T-helper 2 cell (primary cell): ENCODE data around the gene SGCD.

Experiments used
- DNase-seq, 5 experiments: peaks; one replicate each; pipeline versions ENCODE4 v3.0.0 to v3.0.0-alpha.2; 2012 to 2022

The SGCD gene

DNA sequence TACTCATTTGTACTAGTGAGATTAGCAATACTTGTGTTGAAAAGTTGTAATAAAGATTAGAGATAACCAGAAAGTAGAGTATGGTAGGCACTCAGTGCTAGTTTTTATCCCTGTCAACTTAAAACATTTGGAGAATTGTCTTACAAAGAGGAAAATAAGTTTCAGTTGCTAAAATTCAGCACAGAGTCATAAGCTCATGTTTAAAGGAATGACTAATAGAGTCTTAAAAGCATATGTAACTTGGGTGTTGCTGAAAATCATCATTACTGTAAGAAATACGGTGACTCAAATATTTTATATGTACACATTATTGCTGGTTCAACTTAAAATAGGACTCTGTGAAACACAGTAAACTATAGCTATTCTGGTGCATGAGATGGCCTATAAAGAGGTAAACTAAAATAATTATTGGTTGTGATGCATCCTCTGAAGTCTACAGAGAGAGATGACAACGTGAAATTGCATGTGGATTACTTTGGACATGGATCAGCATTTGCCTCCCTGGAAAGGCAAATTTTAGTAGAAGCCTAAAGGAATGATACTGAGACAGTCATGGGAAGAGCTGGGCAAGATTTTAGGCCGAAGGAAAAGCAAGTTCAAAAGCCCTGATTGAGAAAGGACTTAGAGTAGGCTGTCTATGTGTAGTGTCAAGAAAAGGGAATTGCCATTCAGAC is 34.6 kb downstream of the SGCD start:
- DNase-seq, result no peak

GRCh38 chr5:156363861-156364260 is 36.9 kb downstream of the SGCD start:
- DNase-seq, result no peak

DNA sequence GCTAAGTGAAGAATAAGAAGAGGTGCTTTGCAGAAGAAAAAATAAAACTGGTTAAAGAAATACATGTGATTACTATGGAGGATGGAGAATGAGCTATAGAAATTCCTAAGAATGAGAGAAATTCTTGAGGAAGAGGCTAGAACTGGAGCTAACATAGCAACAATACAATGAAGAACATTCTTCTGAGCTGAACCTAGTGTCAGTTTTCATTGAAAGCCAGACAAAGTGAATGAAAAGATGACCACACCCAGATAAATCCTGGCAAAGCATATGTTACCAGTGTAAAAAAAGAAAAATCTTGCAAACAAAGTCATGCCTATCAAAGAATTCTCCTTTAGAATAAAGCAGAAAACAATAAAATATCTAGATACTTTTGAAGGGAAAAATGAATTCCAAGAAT is 39.6 kb downstream of the SGCD start:
- DNase-seq, result no peak

DNA sequence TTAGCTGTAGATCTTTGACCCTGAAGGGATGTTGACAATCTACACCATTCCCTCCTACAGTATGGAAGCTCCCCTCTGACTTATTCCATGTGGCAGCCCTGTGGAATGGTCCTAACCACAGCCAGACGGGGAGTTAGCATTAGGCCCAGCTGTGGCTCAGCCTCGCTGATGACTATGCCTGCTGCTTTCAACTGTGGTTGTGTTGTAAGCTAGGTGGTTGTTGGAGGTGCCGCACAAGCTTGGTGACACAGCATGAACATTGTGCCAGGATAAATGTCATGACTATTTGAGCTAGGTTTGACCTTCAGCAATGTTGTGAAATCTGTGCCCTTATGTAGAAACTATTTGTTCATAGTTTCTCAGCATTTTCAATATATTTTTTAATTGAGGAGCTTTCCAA is 40.6 kb downstream of the SGCD start:
- DNase-seq, result no peak

- DNase-seq, result no peak
Measured at GRCh38 chr5:156375895-156376495, 49.0 kb downstream of the SGCD start.

DNA sequence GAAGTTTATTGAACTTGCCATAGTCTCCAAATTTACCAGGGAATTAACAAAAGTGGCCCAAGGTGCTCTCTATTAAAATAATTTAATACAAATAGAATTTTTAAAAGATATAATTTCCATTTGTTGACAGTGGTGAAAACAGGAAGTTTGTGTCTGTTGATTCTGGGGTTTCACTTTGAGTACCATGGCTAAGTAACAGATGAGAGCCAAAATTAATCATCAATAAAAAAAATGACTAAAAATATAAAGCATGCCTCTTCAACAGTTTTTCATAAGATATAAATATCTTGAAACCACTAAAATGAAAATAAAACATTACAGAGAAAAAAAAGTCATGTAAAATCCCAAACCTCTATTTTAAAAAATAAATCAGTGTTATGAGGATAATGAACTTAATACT is 49.8 kb downstream of the SGCD start:
- DNase-seq, result no peak

DNA sequence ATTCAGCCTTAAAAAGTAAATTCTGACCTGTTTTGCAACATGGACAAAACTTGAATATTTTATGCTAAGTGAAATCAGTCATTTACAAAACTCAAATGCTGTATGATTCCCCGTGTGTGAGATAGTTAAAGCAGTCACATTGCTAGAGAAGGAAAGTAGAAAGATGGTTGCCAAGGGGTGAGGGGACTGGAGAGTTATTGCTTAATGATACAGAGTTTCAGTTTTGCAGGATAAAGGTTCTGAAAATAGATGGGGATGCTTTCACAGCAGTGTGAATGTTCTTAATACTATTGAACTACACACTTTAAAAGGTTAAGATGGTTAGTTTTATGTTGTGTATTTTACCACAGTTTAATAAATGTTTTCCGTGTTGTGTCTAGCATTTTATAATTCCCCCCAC is 51.2 kb downstream of the SGCD start:
- no peak for DNase-seq

DNA sequence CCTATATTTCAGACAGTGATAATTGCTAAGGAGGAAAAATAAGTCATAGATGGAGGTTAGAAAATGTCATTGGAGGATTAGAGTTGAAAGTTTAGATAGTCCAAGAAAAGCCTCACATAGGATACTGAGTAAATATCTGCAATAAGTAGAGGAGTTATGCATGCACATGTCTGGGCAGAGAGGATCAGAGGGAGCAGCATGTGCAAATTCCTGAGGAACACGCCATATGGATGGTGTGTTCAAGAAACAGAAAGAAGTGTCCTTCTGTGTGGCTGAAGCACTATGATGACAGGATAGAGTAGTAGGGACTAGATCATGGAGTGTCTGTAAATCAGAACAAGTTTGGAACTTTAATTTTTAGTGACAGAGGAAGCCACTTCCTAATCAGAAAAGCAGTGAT is 52.2 kb downstream of the SGCD start:
- DNase-seq, result no peak

- no peak for DNase-seq
Measured at GRCh38 chr5:156380848-156381247, 53.9 kb downstream of the SGCD start.

- DNase-seq, result no peak
Measured at GRCh38 chr5:156383510-156384265, 56.7 kb downstream of the SGCD start.

- no peak for DNase-seq
Measured at GRCh38 chr5:156385416-156385815, 58.5 kb downstream of the SGCD start.

DNA sequence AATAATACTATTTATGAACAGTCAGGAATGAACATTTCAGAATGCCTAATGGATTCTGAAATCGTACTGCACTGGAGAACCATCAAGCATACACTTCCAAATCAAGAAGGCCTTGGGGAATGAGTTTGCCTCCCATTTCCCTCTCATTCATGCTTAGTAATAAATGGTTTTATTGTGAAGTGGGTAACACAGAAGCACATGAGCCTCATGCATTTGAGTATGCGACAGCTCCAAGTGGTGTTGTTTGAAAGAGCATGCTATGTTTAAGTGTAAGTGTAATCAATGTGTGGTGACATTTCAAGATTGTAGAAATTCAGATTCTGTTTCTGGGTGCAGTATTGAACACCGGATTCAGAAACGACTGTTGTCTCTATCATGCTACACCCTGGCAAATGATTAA is 60.0 kb downstream of the SGCD start:
- DNase-seq, result no peak

GRCh38 chr5:156387391-156387790 is 60.4 kb downstream of the SGCD start:
- no peak for DNase-seq

GRCh38 chr5:156388233-156388632 is 61.3 kb downstream of the SGCD start:
- DNase-seq, result no peak

- DNase-seq, result no peak
Measured at GRCh38 chr5:156391139-156391538, 64.2 kb downstream of the SGCD start.

DNA sequence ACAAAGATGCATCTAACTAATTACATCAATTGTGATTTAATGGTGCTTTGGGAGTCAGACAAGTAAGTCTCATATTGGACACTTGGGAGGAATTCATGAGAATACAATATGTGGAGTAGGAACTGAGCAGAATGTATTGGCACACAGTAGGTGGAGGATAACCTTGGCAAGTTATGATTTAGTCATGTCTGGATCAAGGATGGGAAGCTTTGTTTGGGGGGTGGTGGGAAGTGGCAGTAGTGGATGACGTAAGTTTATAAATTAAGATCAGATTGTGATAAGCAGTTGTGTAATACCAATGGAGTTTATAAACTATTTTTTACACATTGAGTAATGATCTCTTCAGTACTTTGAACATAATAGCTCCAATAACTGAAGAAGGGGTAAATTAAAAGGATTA is 67.0 kb downstream of the SGCD start:
- no peak for DNase-seq

- no peak for DNase-seq
Measured at GRCh38 chr5:156394642-156395305, 67.8 kb downstream of the SGCD start.

GRCh38 chr5:156395306-156395675 is 68.3 kb downstream of the SGCD start:
- no peak for DNase-seq

- no peak for DNase-seq
Measured at GRCh38 chr5:156396063-156396829, 69.3 kb downstream of the SGCD start.

DNA sequence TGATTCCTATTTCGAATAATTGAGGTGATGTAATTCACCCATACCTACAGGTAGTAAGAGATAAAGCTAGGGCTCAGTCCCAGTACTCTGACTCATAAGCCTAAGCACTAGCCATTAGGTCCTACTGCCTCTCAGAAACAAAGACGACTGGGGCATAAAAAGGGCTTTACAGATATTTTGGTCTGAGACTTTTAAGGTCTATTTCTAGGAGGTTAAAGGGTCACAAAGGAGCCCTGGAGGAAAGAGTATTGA is 69.8 kb downstream of the SGCD start:
- no peak for DNase-seq

GRCh38 chr5:156399323-156399722 is 72.4 kb downstream of the SGCD start:
- no peak for DNase-seq

DNA sequence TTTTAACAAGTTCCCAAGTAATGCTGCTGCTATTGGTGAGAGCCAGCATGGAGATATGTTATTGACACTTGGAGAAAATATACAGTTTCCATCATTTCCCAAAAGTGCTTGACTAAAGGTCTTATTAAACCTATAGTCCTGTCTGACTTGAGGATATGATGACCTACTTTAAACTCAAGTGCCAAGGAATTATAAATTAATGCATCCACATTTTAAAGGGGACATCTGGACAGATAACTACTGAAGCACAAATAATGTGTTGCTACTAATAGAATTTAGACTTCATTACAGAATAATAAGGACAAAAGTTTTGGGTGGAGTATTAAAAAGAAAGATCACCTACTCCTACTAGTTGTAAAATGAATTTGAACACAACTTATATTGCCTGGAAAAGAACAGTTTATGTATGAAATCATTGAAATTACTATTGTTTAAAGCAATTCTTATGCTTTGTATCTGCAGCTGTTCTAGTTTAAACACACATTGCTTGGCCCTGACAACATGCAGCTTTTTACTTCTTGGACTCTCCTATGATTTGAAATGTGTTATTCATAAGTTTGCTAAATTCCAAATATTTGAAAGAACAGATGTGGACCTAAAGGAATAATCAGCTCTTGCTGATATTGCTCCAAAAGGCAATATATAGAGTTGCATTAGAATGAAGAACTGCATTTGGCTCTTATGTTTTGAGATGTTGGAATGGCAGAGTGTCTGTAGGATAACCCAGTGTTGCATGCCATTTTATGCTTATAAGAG is 73.4 kb downstream of the SGCD start:
- DNase-seq, result no peak
